DND-41 (cell line): ENCODE measurements around the gene UPB1.

Experiments used
- EZH2 ChIP-seq: IDR thresholded peaks from 3 replicates; pipeline ENCODE4 v1.6.1; 2012; ENCODE audit warnings: borderline replicate concordance, low read depth, mild to moderate bottlenecking, moderate library complexity, low read length, inconsistent platforms; ENCODE audit not compliant: severe bottlenecking
- TF ChIP-seq, protein P1 (sequence below): IDR thresholded peaks from 2 replicates; pipeline ENCODE4 v1.5.1; 2012; ENCODE audit warnings: borderline replicate concordance, low read length, moderate library complexity, mild to moderate bottlenecking; ENCODE audit not compliant: poor library complexity, severe bottlenecking; ENCODE audit errors: extremely low read depth

GRCh38 chr22:24548812-24549211 is 53.7 kb downstream of the UPB1 start:
- TF ChIP-seq, protein P1, sequence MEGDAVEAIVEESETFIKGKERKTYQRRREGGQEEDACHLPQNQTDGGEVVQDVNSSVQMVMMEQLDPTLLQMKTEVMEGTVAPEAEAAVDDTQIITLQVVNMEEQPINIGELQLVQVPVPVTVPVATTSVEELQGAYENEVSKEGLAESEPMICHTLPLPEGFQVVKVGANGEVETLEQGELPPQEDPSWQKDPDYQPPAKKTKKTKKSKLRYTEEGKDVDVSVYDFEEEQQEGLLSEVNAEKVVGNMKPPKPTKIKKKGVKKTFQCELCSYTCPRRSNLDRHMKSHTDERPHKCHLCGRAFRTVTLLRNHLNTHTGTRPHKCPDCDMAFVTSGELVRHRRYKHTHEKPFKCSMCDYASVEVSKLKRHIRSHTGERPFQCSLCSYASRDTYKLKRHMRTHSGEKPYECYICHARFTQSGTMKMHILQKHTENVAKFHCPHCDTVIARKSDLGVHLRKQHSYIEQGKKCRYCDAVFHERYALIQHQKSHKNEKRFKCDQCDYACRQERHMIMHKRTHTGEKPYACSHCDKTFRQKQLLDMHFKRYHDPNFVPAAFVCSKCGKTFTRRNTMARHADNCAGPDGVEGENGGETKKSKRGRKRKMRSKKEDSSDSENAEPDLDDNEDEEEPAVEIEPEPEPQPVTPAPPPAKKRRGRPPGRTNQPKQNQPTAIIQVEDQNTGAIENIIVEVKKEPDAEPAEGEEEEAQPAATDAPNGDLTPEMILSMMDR, result no peak
- TF ChIP-seq EZH2, result no peak
